GM12891 (cell line): ENCODE measurements around the gene ATP1A4.

Experiments used
- DNase-seq: peaks from one replicate; pipeline ENCODE4 v3.0.0; 2011; ENCODE audit warnings: low spot score; ENCODE audit not compliant: insufficient read length
- FAIRE-seq: peaks from 2 replicates; lab custom pipeline; 2011; peaks lifted over from hg19 to GRCh38; lab: Jason Lieb, UNC
- PAX5 ChIP-seq: IDR thresholded peaks from 2 replicates; pipeline ENCODE4 v1.6.1; 2011; ENCODE audit warnings: low read length, moderate library complexity, mild to moderate bottlenecking; ENCODE audit not compliant: insufficient read depth, severe bottlenecking
- POLR2A ChIP-seq: IDR thresholded peaks from 2 replicates; pipeline ENCODE4 v1.6.1; 2011; ENCODE audit warnings: low read depth, low read length, control low read depth
- POLR2AphosphoS5 ChIP-seq: IDR thresholded peaks from 2 replicates; pipeline ENCODE4 v1.6.1; 2011; ENCODE audit warnings: low read depth, low read length, control low read depth
- POU2F2 ChIP-seq: IDR thresholded peaks from 2 replicates; pipeline ENCODE4 v1.6.1; 2011; ENCODE audit warnings: low read depth, mild to moderate bottlenecking, control low read depth, low read length, moderate library complexity
- SPI1 ChIP-seq: IDR thresholded peaks from 2 replicates; pipeline ENCODE4 v1.6.1; 2011; ENCODE audit warnings: low read depth, low read length, control low read depth
- TAF1 ChIP-seq: IDR thresholded peaks from 2 replicates; pipeline ENCODE4 v1.6.1; 2011; ENCODE audit warnings: low read depth, low read length, control low read depth

Gene ATP1A4

DNA sequence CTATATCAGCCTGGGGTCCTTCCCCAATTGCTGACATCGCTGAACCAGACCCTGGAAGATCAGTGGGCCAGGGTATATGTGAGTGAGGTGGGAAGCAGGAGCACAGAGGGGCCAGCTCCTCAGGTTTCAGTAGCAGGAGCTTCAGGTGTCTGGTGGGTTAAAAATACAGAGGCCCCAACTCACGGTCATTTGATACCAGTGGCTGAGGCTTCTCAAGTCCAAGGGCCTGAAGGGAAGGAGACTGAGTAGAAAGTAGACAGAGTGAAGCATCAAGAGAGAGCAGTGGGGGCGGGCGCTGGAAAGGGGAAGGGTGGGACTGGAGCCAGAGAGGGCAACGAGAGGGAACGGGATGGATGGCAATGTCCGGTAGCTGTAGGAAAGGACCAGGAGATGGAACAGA lies 36.9 kb downstream of the ATP1A4 start:
- no peak for DNase-seq
- FAIRE-seq: no peak
- no peak for TF ChIP-seq TAF1
- no peak for TF ChIP-seq POLR2A

- DNase-seq (no peak), FAIRE-seq (no peak)
- TF ChIP-seq PAX5 (no peak), POU2F2 (no peak), TAF1 (no peak), SPI1 (no peak), POLR2AphosphoS5 (no peak), POLR2A (no peak)
Observed at GRCh38 chr1:160189649-160190625, 38.5 kb downstream of the ATP1A4 start, which contains the start of gene CASQ1. Gene CASQ1, plus strand, starts transcription at chr1:160190575. Its CDS starts 177 bp downstream, at chr1:160190752.

DNA sequence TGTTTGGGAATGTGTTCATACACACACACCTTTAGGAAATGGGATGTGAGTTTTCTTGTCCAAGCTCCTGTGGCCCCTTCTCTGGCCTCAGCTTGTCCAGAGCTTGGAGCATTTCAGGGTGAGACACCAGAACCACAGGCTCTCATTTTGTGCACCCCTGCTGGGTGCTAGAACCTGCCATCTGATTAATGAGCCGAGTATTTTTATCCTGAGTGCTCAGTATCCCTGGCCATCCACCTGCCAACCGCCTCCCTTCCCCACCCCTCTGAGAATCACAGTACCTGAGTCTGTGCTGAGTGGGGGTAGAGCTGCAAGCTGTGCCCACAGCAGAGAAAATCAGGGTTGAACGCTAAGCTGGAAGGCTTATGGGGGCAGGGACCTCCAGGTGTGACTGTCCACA lies 40.4 kb downstream of the ATP1A4 start:
- FAIRE-seq: no peak
- TF ChIP-seq POU2F2: no peak
- no peak for TF ChIP-seq PAX5
- TF ChIP-seq POLR2A: no peak
- no peak for TF ChIP-seq TAF1
- no peak for TF ChIP-seq POLR2AphosphoS5
- no peak for TF ChIP-seq SPI1
- no peak for DNase-seq

DNA sequence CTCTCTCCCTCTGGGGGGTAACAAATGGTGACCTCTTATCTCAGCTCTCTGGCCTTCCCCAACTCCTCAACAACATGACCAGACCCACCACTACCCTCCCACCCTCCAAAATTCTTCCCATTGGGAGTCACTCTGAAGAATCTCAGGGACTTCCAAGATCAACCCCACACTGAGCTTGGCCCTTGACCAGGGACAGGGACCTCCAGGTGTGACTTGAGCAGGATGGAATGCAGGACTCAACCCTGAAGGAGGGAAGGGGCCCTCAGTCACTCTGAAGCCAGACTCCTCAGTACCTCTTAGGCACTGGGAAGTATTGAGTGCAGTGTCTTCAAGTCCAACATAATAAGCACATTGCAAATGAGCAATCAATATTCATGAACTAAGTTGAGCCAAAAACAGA lies 40.8 kb downstream of the ATP1A4 start:
- DNase-seq (no peak), FAIRE-seq (no peak)
- TF ChIP-seq POLR2A (no peak), SPI1 (no peak), POLR2AphosphoS5 (no peak), TAF1 (no peak), POU2F2 (no peak), PAX5 (no peak)

DNA sequence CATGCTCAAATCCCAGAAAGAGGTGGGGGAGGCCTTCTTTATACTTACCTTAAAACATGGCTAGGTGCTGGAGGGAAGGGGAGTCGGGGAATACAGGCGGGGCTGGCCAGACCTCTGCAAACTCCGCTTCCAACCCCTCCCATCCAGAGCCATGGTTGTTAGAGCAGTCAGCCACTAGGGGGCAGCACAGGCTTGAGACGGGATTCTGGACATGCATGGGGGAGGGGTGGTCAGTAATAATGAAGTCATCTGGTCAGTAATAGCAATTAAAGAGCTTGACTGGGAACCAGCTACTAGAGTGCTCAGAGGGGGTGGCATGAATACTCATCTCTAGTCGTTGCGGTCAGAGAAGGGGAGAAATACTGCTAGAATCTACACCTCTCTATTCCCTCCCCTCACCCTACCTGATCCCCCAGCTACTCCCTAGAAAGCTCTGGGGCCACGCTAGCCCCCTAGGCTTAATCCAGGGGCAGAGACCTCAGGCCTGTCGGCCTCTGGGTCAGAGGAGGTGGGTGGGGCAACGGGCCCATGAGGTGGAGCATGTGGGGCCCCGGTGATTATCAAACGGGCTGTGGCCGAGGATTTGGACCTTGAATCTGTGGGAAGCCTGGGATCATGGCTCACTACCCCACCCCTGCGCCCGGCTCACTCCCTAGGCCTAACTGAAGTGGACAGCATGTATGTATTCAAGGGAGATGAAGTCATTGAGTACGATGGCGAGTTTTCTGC lies 41.9 kb downstream of the ATP1A4 start:
- TF ChIP-seq POU2F2 (peak; percentile 86; the same call in 1 of the 2 replicates), POLR2AphosphoS5 (no peak), PAX5 (peak; percentile 15)
- FAIRE-seq (peak; percentile 88), DNase-seq (peak; percentile 55)

DNA sequence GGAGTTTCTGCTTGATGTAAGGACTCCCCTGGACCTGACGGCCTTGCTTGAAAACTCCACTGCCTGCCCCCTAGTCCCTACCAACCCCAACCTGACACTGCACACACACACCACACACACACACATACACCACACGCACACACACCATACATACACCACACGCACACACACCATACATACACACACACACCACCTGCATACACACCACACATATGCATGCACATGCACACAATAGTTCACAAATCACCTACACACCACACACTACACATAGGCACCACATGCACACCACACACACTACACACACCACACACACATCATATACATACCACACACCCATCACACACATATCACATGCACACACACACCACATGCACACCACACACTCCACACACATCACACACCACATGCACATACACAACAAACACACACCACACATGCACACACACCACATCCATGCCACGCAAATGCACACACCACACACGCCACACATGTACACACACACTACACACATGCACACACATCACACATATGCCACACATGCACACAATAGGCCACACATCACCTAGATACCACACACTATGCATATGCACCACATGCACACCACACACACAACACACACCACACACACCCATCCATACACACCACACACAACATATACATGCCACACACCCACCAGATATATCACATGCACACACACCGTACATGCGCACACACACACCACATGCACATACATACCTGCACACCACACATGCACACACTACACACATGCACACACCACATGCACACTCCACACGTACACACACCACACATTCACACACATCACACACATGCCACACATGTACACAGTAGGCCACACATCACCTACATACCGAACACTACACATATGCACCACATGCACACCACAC lies 42.7 kb downstream of the ATP1A4 start:
- no peak for DNase-seq
- TF ChIP-seq SPI1 (no peak), POLR2A (no peak), POU2F2 (no peak), TAF1 (no peak), POLR2AphosphoS5 (no peak), PAX5 (no peak)
- FAIRE-seq: peak; percentile 87

DNA sequence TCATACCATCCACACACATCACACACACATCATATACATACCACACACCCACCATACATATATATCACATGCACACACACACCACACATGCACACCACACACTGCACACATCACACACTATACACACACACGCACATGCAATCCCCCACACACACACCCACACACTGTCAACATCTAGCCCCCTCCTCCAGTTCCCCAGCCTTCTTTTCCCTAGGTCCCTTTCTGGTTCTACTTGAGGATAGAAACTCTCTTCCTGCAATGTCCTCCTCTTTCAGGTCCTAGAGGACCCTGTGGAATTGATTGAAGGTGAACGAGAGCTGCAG lies 43.3 kb downstream of the ATP1A4 start:
- TF ChIP-seq TAF1 (no peak), POLR2A (no peak)
- DNase-seq (no peak), FAIRE-seq (no peak)

GRCh38 chr1:160196143-160196542 lies 44.7 kb downstream of the ATP1A4 start:
- TF ChIP-seq SPI1 (no peak), POU2F2 (no peak), POLR2A (no peak), TAF1 (no peak), PAX5 (no peak), POLR2AphosphoS5 (no peak)
- no peak for DNase-seq
- FAIRE-seq: no peak

GRCh38 chr1:160197231-160197630 lies 45.8 kb downstream of the ATP1A4 start:
- no peak for DNase-seq
- FAIRE-seq: no peak
- TF ChIP-seq TAF1: no peak
- no peak for TF ChIP-seq SPI1
- no peak for TF ChIP-seq PAX5
- TF ChIP-seq POLR2A: no peak
- TF ChIP-seq POU2F2: no peak
- no peak for TF ChIP-seq POLR2AphosphoS5

GRCh38 chr1:160200786-160201185 lies 49.4 kb downstream of the ATP1A4 start:
- TF ChIP-seq POLR2A: no peak
- no peak for TF ChIP-seq POU2F2
- TF ChIP-seq SPI1: no peak
- TF ChIP-seq POLR2AphosphoS5: no peak
- TF ChIP-seq PAX5: no peak
- TF ChIP-seq TAF1: no peak
- no peak for DNase-seq
- FAIRE-seq: no peak
